GM18909 (cell line): ENCODE measurements around the gene ARHGAP5.

Experiments
- ATAC-seq: cut with Tn5 transposase; IDR thresholded peaks from one replicate; pipeline ENCODE4 v1.9.1; 2021; ENCODE audit warnings: mild to moderate bottlenecking; ENCODE audit not compliant: unreplicated experiment, poor library complexity

The ARHGAP5 gene

GRCh38 chr14:32166924-32167323 is 89.8 kb downstream of the ARHGAP5 start:
- ATAC-seq, result no peak

DNA sequence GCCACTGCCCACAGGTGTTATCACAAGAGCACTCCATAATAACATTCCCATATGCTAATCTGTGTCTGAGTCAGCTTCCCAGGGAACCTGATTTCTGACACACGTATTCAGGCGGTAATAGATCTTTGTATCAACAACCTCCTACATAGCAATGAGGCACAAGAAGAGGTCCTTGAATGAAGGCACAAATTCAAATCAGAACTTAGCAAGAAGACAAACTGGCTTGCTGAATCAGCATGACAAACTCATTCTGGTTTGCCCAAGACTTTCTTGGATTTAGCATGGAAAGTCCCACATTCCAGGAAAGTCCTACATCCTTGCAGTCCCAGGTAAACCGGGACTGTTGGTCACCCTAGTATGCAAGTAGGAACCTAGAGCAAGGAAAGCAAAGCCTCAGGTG is 90.8 kb downstream of the ARHGAP5 start:
- no peak for ATAC-seq

GRCh38 chr14:32169191-32169590 is 92.1 kb downstream of the ARHGAP5 start:
- no peak for ATAC-seq

- no peak for ATAC-seq
Observed at GRCh38 chr14:32171469-32171868, 94.4 kb downstream of the ARHGAP5 start.

- no peak for ATAC-seq
Observed at GRCh38 chr14:32183151-32184058, 106.3 kb downstream of the ARHGAP5 start.

DNA sequence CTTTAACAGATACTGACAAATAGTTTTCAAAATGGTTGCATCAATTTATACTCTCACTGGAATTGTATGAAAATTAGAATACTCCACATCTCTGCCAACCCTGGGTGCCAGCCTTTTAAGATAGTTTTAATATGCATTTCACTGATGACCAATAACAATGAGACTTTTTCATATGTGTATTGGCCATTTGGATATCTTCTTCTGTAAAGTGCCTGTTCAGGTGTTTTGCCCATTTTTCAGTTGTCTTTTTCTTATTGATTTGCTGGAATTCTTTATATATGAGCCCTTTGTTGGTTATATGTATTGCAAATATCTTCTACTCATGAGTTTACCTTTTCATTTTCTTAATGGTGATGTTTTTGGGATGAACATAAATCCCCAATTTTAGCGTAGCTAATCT is 108.0 kb downstream of the ARHGAP5 start:
- ATAC-seq, result no peak

- peak; percentile 73 for ATAC-seq
Observed at GRCh38 chr14:32186248-32186647, 109.1 kb downstream of the ARHGAP5 start.

DNA sequence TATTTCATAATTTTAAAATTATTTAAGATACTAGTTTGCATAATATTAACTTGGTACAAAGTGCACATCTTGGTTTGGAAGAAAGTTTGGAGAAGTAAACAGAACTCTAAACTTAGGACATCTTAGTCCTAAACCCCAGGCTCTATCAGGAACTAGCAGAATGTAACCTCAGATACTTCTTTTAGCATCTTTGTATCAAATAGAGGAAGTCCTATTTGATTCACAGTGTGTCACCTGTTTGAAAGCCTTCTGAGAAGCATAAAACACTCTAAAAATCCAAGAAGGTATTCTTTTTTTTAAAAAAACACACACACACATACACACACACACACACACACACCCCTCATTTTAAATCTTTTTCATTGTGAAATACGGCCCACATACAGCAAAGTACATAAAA is 112.7 kb downstream of the ARHGAP5 start:
- no peak for ATAC-seq

DNA sequence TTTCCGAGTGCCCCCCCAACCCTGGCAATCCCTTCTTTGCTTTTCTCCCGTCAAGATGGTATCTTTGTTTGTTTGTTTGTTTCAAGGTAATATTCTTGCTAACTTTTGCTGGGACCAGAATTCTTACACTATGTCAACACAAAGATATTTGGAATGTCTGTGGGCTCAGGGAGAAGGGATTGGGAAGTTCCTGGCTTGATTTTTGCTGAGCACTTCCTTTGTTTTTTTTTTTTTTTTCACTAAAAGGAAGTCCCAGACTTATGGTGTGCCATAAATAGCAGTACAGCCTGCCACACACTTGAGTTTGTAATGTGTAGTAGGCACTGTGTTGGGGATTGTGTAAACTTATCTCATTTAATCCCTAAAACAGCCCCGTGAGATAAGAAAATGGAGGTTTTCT is 113.6 kb downstream of the ARHGAP5 start:
- no peak for ATAC-seq

DNA sequence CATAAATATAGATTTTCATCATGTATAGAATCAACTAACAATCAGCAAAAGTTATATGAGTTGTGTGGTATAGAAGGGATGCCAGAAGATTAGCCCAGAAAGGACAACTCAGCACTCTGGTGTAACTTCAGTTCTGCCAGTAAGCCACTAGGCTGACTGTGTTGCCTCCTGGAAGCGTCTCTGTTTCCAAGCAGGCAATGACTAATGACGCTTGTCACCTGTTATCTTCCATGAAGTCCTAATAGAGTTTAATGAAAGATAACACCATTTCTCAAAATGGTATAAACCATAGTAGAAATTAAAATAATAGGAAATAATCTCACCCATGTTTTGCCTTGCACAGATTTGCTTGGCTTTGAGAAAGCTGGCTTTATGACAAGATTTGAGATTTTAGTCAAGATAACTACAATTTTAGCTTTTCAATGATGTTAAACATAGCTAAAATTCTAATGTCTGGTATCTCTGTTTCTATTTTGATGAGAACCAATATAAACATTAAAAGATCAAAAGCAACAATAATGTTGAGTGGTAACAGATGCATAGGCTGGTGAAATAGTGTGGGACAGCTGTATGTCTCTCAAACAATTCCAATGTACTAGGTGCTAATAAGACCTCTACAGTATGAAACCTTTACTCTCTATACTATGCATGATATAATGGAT is 115.7 kb downstream of the ARHGAP5 start:
- no peak for ATAC-seq

GRCh38 chr14:32193532-32193931 is 116.4 kb downstream of the ARHGAP5 start:
- ATAC-seq, result no peak

DNA sequence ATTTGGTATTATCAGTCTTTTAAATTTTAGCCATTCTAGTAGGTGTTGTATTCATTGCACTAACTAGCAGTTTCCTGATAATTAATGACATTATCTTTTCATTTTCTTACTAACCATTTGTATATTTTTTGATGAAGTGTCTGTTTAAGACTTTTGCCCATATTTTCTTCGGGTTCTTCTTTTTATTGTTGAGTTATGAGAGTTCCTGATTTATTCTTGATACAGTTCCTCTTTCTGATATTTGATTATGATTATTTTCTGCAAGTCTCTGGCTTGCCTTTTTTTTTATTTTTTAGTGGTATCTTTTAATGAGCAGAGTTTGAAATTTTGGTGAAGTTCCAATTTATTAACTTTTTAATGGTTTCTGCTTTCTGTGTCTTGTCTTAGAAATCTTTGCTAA is 118.5 kb downstream of the ARHGAP5 start:
- ATAC-seq, result no peak

DNA sequence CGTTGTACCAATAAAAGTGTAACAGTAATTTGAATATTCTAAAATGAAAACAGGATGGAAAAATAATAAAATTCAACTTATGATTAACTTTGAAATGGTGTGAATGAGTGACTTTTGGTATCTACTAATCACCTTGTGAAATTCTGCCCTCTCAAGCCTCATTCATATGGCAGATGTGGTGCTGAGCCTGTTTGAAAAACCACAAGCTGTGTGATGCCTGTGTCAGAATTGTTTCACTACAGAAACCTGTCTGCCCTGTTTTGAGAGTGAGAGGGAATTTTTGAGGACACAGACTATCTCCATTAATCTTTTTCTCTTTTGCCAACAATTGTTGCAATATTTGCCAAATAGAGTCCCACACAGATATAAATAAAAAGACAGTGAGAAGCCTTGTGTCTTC is 120.8 kb downstream of the ARHGAP5 start:
- ATAC-seq, result peak; percentile 52

GRCh38 chr14:32200368-32201192 is 123.5 kb downstream of the ARHGAP5 start:
- ATAC-seq, result peak; percentile 24

GRCh38 chr14:32201193-32201815 is 124.2 kb downstream of the ARHGAP5 start:
- ATAC-seq, result peak; percentile 60

DNA sequence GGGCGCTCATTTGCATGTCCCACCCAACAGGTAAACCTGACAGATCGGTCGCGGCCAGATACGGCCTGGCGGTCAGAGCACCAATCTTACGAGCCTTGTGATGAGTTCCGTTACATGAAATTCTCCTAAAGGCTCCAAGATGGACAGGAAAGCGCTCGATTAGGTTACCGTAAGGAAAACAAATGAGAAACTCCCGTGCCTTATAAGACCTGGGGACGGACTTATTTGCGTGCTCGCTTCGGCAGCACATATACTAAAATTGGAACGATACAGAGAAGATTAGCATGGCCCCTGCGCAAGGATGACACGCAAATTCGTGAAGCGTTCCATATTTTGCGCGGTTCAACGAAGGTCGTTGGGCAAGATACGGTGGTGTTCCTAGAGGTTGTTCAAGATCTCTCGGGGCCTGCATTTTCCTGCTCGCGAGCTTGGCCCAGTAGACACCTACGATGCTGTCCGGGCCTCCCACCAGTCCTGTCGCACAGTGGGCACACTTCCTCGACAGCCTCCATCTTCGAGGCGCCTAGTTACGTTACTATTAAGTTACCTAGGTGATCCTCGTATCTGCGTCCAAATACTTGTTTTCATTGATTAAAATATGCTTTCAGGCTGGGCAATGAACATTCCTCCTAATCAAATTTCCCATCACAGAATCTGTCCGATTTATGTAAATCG is 124.8 kb downstream of the ARHGAP5 start, which contains the start of gene RNU6-7:
RNU6-7 (plus strand) TSS at position 230 of the 675 bp plus-strand sequence.
- no peak for ATAC-seq

DNA sequence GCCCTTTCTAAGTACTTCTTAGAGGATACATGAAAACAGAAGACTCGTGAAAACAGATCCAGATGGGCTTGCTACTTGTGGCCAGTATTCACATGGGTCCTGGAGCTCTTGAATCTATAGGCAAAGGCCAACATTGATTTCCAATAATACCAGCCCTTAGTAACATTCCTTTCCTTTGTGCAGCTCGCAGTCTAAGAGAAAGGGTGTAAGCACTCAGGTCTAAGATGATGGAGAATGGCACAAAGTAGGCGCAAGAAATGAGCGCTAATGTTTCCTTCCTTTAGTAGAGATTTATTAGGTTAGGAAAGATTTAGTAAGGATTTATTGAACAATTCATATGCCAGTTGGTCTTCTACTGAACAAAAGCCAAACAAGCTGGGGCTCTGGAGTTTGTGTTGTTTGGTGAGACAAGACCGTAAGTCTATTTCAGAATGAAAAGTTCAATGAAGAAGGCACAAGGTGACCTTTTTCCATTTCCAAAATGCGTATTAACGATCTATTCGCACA is 125.4 kb downstream of the ARHGAP5 start:
- no peak for ATAC-seq

- ATAC-seq, result peak; percentile 78
Observed at GRCh38 chr14:32202998-32203882, 126.1 kb downstream of the ARHGAP5 start, which contains the start of gene RNU6-8. TSS of gene RNU6-8 (minus strand) at chr14:32203269.
